Measurements from ENCODE around the gene HOXA6.

HOXA6 gene

DNA sequence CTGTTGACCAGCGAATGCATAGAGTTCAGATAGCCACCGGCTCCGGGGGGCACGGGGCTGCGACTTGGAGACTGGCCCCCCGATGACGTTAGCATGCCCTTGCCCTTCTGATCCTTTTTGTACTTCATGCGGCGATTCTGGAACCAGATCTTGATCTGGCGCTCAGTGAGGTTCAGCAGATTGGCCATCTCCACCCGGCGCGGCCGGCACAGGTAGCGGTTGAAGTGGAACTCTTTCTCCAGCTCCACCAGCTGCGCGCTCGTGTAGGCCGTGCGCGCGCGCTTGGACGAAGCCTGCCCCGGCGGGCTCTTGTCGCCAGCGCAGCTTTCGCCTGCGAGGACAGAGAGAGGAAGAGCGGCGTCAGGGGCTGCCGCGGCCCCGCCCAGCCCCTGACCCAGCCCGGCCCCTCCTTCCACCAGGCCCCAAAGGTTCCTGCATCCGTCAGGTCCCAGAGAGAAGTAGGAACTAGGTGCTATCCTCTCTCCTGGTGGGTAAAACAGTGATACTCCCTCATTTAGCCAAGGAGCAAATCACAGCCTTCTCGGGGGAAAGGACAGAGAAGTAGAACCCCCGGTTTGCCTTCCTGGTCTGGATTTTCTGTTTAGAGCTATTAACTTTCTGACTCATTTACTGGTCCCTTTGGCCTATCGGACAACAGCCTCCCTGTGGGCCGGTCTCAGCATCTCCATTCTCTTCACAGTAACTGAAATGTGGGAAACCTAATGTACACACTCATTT, 39.0 kb downstream of the HOXA6 start:
- TF ChIP-seq, protein P1, sequence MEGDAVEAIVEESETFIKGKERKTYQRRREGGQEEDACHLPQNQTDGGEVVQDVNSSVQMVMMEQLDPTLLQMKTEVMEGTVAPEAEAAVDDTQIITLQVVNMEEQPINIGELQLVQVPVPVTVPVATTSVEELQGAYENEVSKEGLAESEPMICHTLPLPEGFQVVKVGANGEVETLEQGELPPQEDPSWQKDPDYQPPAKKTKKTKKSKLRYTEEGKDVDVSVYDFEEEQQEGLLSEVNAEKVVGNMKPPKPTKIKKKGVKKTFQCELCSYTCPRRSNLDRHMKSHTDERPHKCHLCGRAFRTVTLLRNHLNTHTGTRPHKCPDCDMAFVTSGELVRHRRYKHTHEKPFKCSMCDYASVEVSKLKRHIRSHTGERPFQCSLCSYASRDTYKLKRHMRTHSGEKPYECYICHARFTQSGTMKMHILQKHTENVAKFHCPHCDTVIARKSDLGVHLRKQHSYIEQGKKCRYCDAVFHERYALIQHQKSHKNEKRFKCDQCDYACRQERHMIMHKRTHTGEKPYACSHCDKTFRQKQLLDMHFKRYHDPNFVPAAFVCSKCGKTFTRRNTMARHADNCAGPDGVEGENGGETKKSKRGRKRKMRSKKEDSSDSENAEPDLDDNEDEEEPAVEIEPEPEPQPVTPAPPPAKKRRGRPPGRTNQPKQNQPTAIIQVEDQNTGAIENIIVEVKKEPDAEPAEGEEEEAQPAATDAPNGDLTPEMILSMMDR (conservative IDR thresholded peaks at IDR 0.05; ENCODE audit: low read length): no peak
- DNase-seq (ENCODE audit: low read depth): no peak
- no peak overlapping the region for H3K4me3 ChIP-seq (ENCODE audit: low read length)

GRCh38 chr7:27107391-27108381, 39.9 kb downstream of the HOXA6 start:
- no peak overlapping the region for H3K4me3 ChIP-seq (ENCODE audit: low read length)
- TF ChIP-seq, protein P1 (conservative IDR thresholded peaks at IDR 0.05; ENCODE audit: low read length): no peak
- no peak for DNase-seq (ENCODE audit: low read depth)

- no peak for DNase-seq (ENCODE audit: low read depth)
- no peak overlapping the region for H3K4me3 ChIP-seq (ENCODE audit: low read length)
These were observed 40.7 kb downstream of the HOXA6 start for GRCh38 chr7:27106901-27107240.

DNA sequence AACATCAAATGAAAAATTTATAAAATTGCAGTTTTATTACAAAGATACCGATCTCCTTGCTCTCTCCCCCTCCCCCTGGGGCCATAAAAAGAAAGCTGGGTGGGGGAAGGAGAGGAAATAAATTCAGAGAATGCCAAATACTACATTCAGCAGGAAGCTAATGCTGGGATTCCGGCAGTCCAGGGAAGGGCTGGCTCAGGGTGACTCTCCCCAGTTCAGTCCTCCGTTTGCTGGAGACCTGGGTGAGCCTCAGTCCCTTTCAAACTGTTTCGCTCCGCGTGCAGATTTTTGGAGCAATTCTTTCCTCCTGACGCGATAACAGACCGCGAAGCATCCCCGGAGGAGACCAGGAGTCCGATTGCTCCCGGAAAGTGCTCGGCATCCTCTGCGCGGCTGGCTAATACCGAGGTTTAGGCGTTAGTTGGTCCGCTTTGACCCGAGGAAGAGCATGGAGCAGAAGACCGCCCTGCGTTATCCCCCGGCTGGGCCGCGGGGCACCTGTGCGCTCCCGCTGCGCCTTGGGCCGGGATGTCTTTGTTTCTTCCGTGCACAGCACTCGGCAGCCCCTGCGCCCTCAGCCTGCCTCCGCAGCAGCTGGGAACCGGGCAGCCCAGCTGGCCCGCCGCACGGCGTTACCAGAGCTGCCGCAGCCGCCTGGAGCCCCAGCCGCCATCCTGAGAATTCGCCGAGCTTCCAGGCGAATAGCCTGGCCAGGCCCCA, 41.2 kb downstream of the HOXA6 start:
- TF ChIP-seq, protein P1 (conservative IDR thresholded peaks at IDR 0.05; ENCODE audit: low read length): no peak
- no peak overlapping the region for H3K4me3 ChIP-seq (ENCODE audit: low read length)
- no peak for DNase-seq (ENCODE audit: low read depth)

More at GRCh38 chr7:27106901-27107240, 40.7 kb downstream of the HOXA6 start:
- TF ChIP-seq, protein P1 (conservative IDR thresholded peaks at IDR 0.05; ENCODE audit: low read length): no peak

GRCh38 chr7:27105301-27106031, 42.1 kb downstream of the HOXA6 start:
- no peak overlapping the region for H3K4me3 ChIP-seq (ENCODE audit: low read length)
- DNase-seq (ENCODE audit: low read depth): no peak
- TF ChIP-seq, protein P1 (conservative IDR thresholded peaks at IDR 0.05; ENCODE audit: low read length): no peak

- H3K4me3 ChIP-seq (ENCODE audit: low read length): no peak overlapping the region
- TF ChIP-seq, protein P1 (conservative IDR thresholded peaks at IDR 0.05; ENCODE audit: low read length): no peak
- DNase-seq (ENCODE audit: low read depth): no peak
These were observed 43.1 kb downstream of the HOXA6 start for GRCh38 chr7:27104341-27105058.
